Colon (tissue), 2 donors: ENCODE measurements around the gene PLA2G5.

Experiments used
- FAIRE-seq: peaks from 2 replicates; lab custom pipeline; 2012; peaks lifted over from hg19 to GRCh38; lab: Jason Lieb, UNC
- donor health status: control.
- donor health status: control.

PLA2G5 gene

DNA sequence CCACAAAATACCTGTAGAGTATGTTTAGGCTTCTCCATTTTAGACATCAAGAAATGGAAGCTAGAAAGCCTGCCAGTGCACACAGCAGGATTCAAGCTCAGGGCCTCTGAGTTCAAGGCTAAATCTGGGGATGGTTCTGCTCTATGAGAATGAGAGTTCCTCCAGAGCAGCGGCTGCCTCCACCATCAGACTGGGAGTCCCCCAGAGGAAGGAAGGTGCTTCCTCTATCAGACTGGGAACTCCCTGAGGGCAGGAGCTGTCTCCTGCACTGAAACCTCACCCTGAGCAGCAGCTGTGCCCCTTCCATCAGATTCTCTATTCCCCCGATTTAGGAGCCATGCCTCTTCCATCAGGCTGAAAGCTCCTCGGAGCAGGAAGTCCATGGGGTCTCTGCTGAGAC lies 20.1 kb downstream of the PLA2G5 start:
- FAIRE-seq = no peak

DNA sequence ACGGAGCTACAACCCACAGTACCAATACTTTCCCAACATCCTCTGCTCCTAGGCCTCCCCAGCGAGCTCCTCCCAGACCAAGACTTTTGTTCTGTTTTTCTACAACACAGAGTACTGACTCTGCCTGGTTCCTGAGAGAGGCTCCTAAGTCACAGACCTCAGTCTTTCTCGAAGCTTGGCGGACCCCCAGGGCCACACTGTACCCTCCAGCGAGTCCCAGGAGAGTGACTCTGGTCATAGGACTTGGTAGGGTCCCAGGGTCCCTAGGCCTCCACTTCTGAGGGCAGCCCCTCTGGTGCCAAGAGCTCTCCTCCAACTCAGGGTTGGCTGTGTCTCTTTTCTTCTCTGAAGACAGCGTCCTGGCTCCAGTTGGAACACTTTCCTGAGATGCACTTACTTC lies 20.6 kb downstream of the PLA2G5 start:
- FAIRE-seq = no peak

DNA sequence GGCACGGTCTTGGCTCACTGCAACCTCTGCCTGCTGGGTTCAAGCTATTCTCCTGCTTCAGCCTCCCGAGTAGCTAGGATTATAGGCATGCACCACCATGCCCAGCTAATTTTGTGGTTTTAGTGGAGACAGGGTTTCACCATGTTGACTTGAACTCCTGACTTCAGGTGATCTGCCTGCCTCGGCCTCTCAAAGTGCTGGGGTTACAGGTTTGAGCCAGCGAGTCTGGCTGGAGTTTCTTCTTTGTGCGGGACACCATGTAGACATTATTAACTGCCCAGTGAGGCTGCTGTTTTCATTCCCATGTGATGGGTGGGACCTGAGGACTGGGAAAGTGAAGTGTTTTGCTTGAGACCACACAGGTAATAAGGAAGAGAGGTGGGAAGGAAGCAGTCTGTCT lies 23.3 kb downstream of the PLA2G5 start:
- FAIRE-seq = no peak

DNA sequence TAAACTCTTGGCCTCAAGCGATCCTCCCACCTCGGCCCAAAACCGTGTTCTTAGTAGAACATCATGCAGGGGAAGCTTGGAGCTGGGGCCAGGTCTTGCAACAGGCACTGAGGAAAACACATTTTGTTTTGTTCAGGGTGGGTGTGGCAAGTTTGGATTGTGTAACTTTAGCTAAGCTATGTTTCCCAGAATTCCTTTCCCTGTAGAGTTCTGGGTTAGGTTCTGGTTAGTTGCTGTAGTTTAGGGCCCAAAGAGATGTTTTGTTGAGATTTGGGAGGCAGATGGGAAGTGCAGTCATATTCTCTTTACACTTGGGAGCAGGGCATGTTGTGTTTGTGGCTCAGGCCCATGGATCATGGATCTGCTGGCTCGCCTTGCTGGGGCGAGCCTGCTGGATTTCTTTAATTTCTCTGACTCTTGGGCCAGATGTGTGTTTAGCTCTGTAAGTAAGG lies 24.0 kb downstream of the PLA2G5 start:
- FAIRE-seq = no peak

DNA sequence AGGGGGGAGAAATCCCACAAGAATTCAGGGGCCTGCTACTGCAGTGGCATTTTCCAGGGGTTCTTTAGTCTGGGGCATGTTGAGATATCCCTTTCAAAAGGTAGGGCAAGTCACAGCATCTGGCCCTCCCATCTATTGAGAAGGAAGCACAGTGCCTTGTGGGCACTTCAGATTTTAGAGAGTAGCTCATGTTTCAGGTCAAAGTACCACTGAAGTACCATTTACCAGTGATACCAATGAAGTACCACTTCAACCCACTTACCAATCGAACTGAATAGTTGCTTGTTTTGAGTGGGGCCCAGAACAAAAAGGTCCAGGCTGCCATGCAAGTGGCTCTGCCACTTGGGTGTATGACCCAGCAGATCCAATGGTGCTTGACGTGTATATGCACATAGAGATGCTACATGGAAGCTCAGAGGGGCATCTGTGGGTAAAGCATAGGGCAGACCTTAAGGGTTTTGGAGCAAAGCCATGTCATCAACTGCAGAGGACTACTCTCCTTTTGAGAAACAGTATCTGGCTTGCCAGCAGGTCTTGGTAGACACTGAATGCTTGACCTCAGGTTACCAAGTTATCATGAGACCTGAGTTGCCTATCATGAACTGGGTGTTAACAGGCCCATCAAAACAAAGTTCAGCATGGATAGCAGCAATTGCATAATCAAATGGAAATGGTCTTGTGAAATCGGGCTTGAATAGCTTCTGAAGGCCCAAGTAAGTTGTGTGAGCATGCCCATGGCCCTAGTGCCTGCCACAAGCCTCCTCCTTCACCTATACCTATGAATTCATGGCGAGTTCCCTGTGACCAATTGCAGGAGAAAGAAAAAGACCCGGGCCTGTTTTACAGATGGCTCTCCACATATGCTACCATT lies 25.8 kb downstream of the PLA2G5 start:
- FAIRE-seq = no peak

DNA sequence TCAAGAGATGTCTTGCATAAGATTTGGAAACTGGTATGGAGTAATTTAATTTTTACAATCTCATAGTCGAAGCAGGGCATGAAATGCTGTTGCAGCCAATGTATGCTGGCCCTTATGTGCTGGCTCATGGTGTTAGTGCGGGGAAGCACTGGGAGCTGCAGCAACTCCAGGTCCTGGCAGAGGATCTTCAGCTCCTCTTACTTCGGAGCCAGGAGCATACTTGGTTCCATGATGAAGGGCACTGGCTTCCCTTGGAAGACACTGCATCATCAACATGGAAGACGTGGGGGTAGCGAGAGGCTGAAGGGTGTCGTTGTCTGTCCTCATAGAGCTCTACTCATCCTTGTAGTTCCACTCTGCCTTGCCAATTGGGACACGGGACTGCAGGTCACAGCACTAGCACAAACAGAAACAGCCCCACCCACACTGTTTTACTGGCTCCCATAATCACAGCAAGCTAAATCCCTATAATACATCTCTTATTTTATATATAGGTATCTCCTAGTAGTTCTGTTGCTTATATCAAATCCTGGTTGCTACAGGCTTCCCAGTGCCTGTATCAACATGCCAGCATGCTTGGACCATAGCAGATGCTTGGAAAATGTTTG lies 26.9 kb downstream of the PLA2G5 start:
- no peak for FAIRE-seq

DNA sequence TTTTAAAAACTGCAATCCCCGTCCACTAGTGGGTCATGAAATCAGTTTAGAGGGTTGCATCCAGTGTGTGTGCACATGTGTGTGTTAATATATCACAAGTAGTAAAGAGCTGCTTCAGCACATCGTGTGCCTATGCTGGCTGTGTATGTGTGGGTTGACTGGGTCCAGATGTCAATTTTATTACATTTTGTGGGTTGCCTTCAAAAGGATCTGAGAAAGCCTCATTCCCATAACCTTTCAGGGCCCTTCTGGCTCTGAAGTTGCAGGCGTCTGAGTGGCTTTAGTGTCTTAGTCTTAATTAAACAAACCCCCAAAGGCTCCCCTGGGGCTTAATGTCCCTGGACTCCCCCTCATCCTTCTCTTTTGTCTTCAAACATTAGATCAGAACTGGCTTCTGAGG lies 29.5 kb downstream of the PLA2G5 start:
- FAIRE-seq = no peak

DNA sequence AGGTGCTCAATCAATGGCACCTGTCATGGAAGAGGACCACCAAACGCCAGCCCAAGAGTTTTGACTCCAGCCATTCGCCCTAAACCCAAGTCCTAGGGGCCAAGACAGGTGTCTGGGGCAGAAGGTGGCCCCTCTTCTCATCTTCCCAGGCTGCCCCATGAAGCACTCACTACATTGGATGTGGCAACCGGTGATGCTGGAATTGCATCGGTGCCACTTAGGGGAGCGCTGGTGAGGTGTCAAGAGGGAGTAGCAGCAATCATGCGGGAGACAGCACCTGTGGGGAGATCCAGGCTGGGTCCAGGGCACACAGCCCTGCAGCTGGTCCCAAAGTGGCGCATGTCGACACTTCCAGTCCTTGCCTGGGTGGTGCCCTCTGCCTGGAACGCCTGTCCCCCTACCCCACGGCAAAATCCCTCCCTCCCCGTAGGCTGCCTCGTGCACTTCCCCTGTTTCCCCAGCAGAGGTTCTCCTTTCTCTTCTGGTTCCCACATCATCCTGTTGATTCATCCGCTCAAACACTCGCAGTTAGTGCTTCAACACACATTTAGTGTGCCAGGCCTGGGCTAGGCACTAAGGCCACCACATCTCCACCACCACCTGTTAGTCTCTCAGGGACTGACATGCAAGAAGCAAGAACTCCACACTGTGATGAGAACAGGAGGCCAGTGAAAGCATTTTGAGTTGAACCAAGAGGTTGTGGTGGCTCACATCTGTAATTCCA lies 30.8 kb downstream of the PLA2G5 start:
- FAIRE-seq = no peak

DNA sequence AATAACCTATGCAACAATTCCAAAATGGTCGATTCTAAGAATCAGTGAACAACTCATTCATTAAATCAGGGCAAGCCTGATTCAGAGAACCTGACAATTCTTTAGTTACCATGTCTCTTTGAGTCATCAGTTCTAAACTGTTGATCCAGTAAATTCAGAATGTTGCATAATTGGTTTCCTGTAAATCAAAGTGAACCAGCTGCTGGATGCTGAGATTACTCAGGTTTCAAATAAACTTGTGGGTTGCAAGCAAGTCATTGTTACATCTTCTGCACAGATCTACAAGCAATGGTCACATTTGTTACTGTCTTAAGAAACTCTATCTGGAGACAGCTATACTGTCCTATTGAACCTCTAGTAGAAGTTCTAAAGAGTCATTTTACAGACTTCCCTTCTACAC lies 32.9 kb downstream of the PLA2G5 start:
- no peak for FAIRE-seq

DNA sequence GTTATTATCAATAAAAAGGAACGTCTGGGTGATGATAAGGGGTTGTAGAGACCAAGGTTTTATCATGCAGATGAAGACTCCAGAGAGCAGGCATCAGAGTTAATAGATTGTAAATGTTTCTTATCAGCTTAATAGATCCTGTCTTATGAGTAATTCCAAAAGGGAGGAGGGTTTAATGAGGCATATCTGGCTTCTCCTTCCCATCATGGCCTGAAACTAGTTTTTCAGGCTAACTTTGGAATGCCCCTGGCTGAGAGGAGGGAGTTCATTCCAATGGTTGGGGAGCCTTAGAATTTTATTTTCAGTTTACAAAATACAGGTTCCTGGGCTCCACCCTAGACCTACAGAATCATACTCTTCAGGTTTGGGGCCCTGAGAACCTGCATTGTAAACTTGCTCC lies 35.9 kb downstream of the PLA2G5 start:
- FAIRE-seq = no peak

DNA sequence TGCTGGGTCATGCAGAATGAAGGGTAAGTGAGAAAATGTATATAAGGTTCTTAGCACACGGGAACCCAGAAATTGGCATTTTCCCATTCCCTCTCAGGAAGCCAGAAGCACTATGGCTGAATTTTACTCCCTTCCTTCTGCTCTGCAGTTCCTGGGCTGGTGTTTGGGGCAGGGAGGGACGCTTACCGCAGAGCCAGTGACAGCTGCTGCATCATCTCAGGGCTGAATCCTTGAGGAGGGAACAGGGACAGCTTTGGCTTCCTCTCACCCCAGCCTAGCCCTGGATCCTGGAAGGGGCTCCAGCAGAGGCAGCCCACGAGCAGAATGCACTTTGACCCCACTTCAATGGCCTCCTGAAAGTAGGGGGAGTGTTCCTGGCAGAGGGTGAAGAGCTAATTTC lies 37.4 kb downstream of the PLA2G5 start:
- FAIRE-seq = no peak

DNA sequence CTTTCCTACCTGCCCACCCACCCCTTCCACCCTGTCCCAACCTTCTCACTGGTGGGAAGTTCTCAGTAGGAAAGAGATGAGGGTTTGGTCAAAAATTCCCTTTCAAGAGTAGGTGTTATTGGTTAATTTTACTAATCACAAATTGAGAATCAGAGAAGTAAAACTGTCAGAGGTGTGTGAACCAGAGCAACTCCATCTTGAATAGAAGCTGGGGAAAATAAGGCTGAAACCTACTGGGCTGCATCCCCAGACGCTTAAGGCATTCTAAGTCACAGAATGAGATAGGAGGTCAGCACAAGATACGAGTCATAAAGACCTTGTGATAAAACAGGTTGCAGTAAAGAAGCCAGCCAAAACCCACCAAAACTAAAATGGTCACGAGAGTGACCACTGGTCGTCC lies 37.8 kb downstream of the PLA2G5 start:
- FAIRE-seq = no peak

DNA sequence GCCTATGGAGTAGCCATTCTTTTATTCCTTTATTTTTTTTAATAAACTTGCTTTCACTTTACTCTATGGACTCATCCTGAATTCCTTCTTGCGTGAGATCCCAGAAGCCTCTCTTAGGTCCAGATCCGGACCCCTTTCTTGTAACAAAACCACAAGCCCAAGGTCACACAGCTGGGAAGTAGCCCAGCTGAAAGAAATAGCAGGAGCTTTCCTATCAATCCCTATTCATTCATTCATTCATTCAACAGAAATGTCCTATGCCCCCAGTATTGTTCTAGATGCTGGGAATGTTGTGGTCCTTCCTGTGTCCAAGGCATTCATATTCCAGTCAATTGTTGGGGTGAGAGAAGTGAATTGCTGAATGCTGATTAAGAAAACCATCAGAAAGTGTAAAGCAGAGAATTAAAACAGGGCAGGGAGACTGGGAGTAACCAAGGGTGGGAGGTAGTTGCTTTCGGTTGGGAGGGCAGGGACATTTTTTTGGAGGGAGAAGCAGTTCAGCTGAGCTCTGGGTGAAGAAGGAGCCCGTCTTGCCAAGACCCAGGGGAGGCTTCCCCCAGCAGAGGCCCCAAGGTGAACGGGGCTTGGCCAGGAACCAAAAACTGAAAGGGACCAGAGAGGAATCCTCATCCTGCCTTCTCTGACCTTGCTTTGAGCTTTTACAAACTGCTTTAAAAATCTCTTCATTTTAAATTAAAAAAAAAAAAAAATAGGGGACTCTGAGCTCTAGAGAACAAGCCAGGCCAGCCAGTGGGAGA lies 38.6 kb downstream of the PLA2G5 start:
- no peak for FAIRE-seq

DNA sequence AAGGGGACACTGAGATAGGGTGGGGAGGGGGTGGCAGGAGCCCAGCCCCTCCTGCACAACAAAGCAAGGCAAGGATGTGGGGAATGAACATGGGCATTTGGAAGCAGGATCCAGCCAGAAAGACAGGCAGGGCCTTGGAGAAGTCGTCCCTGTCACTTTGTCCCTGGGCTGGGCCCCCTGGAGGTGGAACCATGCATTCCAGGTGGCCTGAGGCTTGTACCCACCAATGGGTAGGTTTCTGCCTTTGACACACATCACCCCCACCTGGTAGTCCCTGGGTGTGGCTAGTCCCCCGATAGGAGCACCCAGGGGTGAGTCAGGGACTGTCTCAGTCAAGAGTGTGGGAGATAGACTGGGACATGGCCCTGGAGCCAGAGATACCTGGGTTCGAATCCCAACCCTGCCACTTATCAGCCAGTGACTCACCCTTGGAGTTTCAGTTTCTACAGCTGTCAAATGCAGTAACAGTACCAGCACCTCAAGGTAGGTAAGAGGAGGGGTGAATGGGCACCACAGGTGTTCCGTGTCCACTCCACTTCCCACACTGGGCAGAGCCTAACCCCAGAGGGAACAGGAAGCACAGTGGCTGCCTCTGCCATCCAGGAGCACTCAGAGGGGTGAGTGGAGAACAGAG lies 39.3 kb downstream of the PLA2G5 start:
- no peak for FAIRE-seq

DNA sequence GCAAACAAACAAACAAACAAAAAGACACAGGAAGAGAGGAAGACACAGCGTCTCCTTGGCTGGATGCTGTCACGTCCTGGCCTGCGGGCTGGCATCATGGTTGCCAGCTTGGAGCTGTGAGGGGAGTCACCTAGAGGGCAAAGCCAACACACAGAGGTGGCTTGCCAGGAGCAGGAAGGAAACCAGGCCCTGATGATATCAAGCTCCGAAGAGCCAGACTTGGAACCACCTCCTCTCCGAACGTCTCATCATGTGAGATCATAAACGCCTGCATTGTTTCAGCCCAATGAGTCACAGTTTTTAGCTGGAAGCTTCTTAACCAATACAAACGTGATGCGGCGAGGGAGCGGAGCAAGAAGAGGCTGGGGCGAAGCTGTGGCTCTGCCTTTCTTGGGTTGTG lies 40.7 kb downstream of the PLA2G5 start:
- no peak for FAIRE-seq

DNA sequence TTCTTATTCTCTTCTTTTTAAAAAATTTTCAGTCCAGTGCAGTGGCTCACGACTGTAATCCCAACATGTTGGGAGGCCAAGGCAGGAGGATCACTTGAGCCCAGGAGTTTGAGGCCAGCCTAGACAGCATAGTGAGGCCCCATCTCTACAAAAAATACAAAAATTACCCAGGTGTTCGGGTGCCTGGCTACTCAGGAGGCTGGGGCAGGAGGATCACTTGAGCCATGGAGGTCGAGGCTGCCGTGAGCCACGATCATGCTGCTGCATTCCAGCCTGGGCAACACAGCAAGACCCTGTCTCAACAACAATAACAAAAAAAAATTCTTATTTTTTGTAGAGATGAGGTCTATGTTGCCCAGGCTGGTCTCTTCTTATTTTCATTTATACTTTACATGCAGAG lies 41.5 kb downstream of the PLA2G5 start:
- FAIRE-seq = no peak

DNA sequence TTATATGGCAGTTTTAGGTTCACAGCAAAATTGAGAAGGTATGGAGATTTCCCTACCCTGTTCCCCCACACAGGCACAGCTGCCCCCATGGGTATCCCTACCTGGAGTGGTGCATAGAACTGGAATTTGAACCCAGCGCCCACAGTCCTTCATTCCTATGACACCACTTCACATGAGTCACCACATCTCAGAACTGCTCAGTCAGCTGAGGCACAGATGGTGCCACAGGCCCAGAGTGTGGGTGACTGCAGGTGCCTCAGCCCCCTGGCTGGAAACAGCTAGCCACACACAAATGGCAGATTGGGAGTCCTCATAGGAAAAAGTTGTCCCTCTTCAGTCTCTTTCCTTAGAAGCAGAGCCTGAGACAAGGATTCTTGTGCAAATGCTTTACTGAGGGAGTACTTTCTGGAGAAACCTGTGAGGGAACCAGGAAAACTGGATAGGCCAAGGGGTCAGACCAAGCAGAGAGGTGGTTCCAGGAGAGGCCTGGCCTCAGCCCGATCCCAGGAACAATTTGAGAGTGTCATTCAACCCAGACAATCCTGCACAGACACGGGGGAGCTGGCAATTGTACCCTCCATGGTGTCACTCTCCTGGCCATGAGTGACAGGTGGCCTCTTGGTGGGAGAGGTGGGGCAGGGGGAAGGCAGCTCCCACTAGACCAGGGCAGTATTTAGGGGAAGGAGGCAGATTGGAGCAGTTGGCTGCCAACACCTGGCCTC lies 42.4 kb downstream of the PLA2G5 start:
- no peak for FAIRE-seq

DNA sequence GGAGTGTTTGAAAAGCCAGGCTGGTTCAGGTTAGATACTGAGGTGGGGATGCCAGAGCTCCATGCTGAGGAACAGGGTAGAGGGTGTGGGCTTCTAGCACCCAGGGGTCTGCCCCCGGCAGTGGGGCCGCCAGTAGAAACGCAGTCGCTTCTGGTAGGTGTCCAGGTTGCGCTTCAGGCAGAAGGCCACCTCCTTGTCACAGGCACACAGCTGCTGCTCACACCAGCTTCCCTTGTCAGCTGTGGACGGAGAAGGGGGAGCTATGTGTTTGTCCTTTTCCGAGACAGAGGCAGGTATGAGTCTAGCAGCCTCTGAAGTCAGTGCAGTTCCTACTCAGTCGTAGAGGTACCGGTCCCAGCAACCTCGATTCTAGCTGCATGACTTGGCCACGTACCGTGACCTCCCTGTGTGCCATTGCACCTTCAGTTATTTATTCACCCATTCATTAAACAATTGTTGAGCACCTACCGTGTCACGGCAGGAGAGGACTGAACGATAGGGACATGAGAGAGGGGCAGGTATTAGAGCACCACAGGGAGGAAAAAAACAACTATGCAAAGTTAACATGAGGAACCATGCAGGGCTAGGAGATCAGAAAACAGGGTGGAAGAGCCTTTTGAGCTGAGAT lies 44.1 kb downstream of the PLA2G5 start:
- FAIRE-seq = no peak

DNA sequence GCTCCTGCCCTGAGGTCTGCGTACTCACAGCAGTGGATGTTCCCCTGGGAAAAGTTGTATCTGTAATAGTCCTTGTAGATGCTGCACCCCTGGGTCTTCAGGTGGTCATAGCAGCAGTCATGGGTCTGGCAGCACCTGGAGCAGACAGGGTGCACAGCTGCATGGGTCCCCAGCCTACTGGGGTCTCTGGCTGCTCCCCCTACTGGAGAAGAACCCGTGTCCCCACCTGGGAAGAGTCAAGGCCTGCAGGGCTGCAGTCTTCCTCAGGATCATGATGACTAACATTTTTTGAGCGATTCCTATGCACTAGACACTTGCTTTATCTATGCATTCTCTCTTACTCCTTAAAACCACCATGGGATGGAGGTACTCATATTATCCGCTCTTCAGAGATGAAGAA lies 45.5 kb downstream of the PLA2G5 start:
- no peak for FAIRE-seq

DNA sequence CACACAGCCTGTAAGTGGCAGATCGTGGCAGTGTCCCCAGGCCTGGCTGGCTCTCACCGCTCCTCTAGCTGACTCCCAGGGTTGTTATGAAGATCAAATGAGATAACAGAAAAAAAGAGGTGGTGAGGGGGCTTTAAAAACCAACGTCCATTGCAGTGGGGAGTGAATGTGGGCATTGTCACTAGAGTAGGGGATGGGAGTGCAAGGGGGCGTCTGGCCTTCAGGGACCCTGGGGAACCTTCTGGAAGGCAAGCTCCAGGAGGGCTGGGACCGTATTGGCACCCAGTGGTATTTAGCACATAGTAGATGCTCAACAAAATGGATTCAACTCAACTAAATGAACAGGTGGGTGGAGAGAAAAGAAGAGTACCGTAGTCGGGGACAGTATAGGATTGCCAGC lies 45.9 kb downstream of the PLA2G5 start:
- FAIRE-seq = no peak

DNA sequence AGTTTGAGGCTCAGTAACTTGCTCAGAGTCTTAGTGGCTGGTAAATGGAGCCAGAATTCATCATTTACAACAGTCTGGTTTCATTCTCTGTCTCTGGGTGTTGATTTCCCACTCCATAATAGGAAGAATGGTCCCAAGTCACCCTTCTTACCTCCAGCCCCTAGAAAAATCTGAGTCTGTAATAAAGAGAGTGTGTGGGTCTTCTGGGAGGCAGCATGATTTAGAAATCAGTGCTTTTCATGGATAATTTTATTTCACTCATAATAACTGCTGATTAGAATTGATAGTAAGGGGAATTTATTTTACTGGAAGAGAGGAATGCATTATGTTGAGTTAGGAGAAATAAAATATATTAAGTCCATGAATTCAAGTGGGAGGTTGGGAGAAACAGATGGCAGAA lies 47.2 kb downstream of the PLA2G5 start:
- FAIRE-seq = no peak
